Mesenchymal stem cell (in vitro differentiated cells and primary cell): Measurements from ENCODE around the gene SLC35G2. TPM values are rescaled to one million over a fixed set of nuclear protein-coding genes. Genes with fewer than 3 reads are reported as not detected.

Source experiments
- DNase-seq: peaks from one replicate; pipeline ENCODE4 v3.0.0-alpha.2; 2013
- H2AFZ ChIP-seq: one replicate; pipeline ENCODE4 v1.6.1; 2013; ENCODE audit warnings: low read depth, mild to moderate bottlenecking, control low read depth, inconsistent platforms, low read length, moderate library complexity
- H2AK5ac ChIP-seq: 2 replicates; pipeline ENCODE4 v1.6.1; 2013; ENCODE audit warnings: low read length, moderate library complexity, mild to moderate bottlenecking, inconsistent platforms; ENCODE audit not compliant: severe bottlenecking
- H2BK120ac ChIP-seq: one replicate; pipeline ENCODE4 v1.6.1; 2013; ENCODE audit warnings: low read depth, mild to moderate bottlenecking, inconsistent platforms, low read length, moderate library complexity
- H2BK12ac ChIP-seq, 2 experiments: one replicate each; pipeline ENCODE4 v1.6.1; 2013; ENCODE audit warnings: inconsistent platforms in 2 of 2, low read length in 2 of 2, mild to moderate bottlenecking in 2 of 2, moderate library complexity in 2 of 2, control low read depth in 1 of 2
- H2BK15ac ChIP-seq: one replicate; pipeline ENCODE4 v1.6.1; 2013; ENCODE audit warnings: mild to moderate bottlenecking, low read depth, inconsistent platforms; ENCODE audit not compliant: poor library complexity, severe bottlenecking
- H2BK5ac ChIP-seq: 2 replicates; pipeline ENCODE4 v1.6.1; 2013; ENCODE audit warnings: low read depth, mild to moderate bottlenecking, low read length, control low read depth, inconsistent platforms; ENCODE audit not compliant: poor library complexity, severe bottlenecking
- H3K14ac ChIP-seq, 2 experiments: one replicate each; pipeline ENCODE4 v1.6.1; 2013; ENCODE audit warnings: inconsistent platforms in 2 of 2, low read length in 2 of 2, control low read depth in 1 of 2, mild to moderate bottlenecking in 1 of 2, moderate library complexity in 1 of 2
- H3K18ac ChIP-seq, 2 experiments: one replicate each; pipeline ENCODE4 v1.6.1; 2013; ENCODE audit warnings: inconsistent platforms in 2 of 2, low read length in 2 of 2, control low read depth in 1 of 2, low read depth in 1 of 2, mild to moderate bottlenecking in 1 of 2
- H3K23ac ChIP-seq, 2 experiments: one replicate each; pipeline ENCODE4 v1.6.1; 2013; ENCODE audit warnings: inconsistent platforms in 2 of 2, low read length in 2 of 2, mild to moderate bottlenecking in 2 of 2, moderate library complexity in 2 of 2, control low read depth in 1 of 2
- H3K27ac ChIP-seq: 2 replicates; pipeline ENCODE4 v1.5.1; 2013; ENCODE audit warnings: mild to moderate bottlenecking, moderate library complexity, low read length, control low read depth, inconsistent platforms; ENCODE audit not compliant: poor library complexity, severe bottlenecking
- H3K27me3 ChIP-seq, 2 experiments: 2 replicates each; pipeline versions ENCODE4 v1.6.1 to v1.7.0; 2013; ENCODE audit warnings: low read length in 2 of 2, mild to moderate bottlenecking in 2 of 2, moderate library complexity in 2 of 2, control low read depth in 1 of 2, inconsistent platforms in 1 of 2; ENCODE audit not compliant: control insufficient read depth in 1 of 2, insufficient read depth in 1 of 2
- H3K36me3 ChIP-seq, 2 experiments: 2 replicates each; pipeline versions ENCODE4 v1.6.1 to v1.7.0; 2013; ENCODE audit warnings: low read length in 2 of 2, control low read depth in 1 of 2, inconsistent platforms in 1 of 2, low read depth in 1 of 2, mild to moderate bottlenecking in 1 of 2; ENCODE audit not compliant: insufficient read depth in 2 of 2, control insufficient read depth in 1 of 2
- H3K4ac ChIP-seq, 2 experiments: one replicate each; pipeline ENCODE4 v1.6.1; 2013; ENCODE audit warnings: inconsistent platforms in 2 of 2, low read length in 2 of 2, mild to moderate bottlenecking in 2 of 2, moderate library complexity in 2 of 2, control low read depth in 1 of 2, low read depth in 1 of 2
- H3K4me1 ChIP-seq: 2 replicates; pipeline ENCODE4 v1.6.1; 2013; ENCODE audit warnings: low read depth, low read length, control low read depth; ENCODE audit not compliant: control insufficient read depth, insufficient read depth
- H3K4me2 ChIP-seq: 2 replicates; pipeline ENCODE4 v1.6.1; 2013; ENCODE audit warnings: low read length, mild to moderate bottlenecking, inconsistent platforms; ENCODE audit not compliant: poor library complexity, severe bottlenecking
- H3K4me3 ChIP-seq, 2 experiments: 2 replicates each; pipeline versions ENCODE4 v1.5.1 to v1.7.0; 2013; ENCODE audit warnings: low read length in 2 of 2, mild to moderate bottlenecking in 2 of 2, control low read depth in 1 of 2, low read depth in 1 of 2; ENCODE audit not compliant: insufficient read depth in 1 of 2
- H3K79me1 ChIP-seq: replicated peaks from 2 replicates; pipeline ENCODE4 v1.6.1; 2013; ENCODE audit warnings: mild to moderate bottlenecking, control low read depth, low read length, inconsistent platforms; ENCODE audit not compliant: poor library complexity, severe bottlenecking
- H3K9ac ChIP-seq: 2 replicates; pipeline ENCODE4 v1.7.0; 2013; ENCODE audit warnings: mild to moderate bottlenecking, low read length, moderate library complexity
- H3K9me3 ChIP-seq: 2 replicates; pipeline ENCODE4 v1.7.0; 2013; ENCODE audit warnings: mild to moderate bottlenecking, low read length; ENCODE audit not compliant: control insufficient read depth
- H4K8ac ChIP-seq: one replicate; pipeline ENCODE4 v1.6.1; 2013; ENCODE audit warnings: inconsistent platforms, mild to moderate bottlenecking, low read length, moderate library complexity
- H4K91ac ChIP-seq: one replicate; pipeline ENCODE4 v1.6.1; 2013; ENCODE audit warnings: mild to moderate bottlenecking, low read length, inconsistent platforms
- WGBS: methylation state at CpG from one replicate; pipeline ENCODE4 v1.1.7; 2013; ENCODE audit warnings: mixed read lengths; 5-methylcytosine and 5-hydroxymethylcytosine counted together
- polyA plus RNA-seq, 2 experiments: library from polyadenylated mRNA; stranded (reverse); fragments of 200-250 nt; gene quantifications; one replicate each; pipeline ENCODE4 v1.2.3, GENCODE V29; 2013

Gene SLC35G2
- 7.1 TPM for polyA plus RNA-seq (2013, experiment 1 of 2)
- polyA plus RNA-seq (2013, experiment 2 of 2), result 7.6 TPM

DNA sequence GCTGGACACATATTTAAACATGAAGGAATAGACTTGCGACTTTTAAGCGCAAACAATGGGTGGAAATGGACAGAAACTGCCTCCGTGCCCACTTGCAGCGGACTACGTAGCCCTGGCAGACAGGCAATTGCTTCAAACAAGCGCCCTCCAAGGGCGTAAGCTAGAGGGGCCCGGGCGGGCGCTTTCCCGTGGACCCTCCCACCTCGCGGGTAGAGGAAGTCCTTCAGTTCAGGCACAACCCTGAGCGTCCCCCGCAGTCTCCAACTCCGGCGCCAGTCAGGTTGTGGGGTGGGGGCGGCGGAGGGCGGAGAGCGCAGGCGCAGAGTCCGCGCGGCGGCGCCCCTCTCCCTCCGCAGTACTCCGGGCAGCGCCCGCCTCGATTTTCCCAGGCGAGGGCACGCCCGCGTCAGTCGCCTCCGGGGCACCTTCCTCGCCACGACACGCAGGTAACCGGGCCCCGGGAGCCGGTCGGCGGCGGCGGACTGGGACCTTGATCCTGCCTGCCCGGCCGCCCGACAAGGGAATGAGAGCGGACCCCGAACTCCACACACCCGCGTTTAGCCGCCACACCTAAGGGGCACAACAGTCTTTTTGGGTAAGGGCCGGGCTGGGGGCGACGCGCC lies at the start of gene SLC35G2:
TSS of gene SLC35G2 (plus strand) at position 358 of the 623 bp plus-strand sequence. CDS start 35,335 bp downstream, outside the sequence.
- peak within 1 kb of the TSS; percentile 28 to 89 for H3K4ac ChIP-seq
- no peaks in the 10 kb centered on the region for H3K36me3 ChIP-seq
- peak within 1 kb of the TSS; percentile 98 for H3K4me2 ChIP-seq
- H2AFZ ChIP-seq, result peak within 1 kb of the TSS; percentile 83
- H2BK120ac ChIP-seq, result peak within 1 kb of the TSS; percentile 94
- peak within 1 kb of the TSS; percentile 41 for H3K27ac ChIP-seq
- peak within 1 kb of the TSS; percentile 66 for H4K8ac ChIP-seq
- peak within 1 kb of the TSS; percentile 76 for H4K91ac ChIP-seq
- H3K14ac ChIP-seq, result peak within 1 kb of the TSS in 1 of 2 experiments; percentile 83
- peaks cover 3% of the 10 kb centered on the region for H3K79me1 ChIP-seq
- peak within 1 kb of the TSS; percentile 77 to 83 for H3K4me3 ChIP-seq
- H3K23ac ChIP-seq, result peak within 1 kb of the TSS in 1 of 2 experiments; percentile 16
- H3K9ac ChIP-seq, result peak within 1 kb of the TSS; percentile 95
- peak; percentile 61 for DNase-seq
- H2BK5ac ChIP-seq, result peak within 1 kb of the TSS; percentile 11
- H3K27me3 ChIP-seq, result no peaks in the 10 kb centered on the region
- peak within 1 kb of the TSS; percentile 18 to 67 for H2BK12ac ChIP-seq
- 0% methylated on average over 40 of the region's 60 CpGs for WGBS
- no peak within 1 kb of the TSS for H2AK5ac ChIP-seq
- peak within 1 kb of the TSS; percentile 86 to 89 for H3K18ac ChIP-seq
- H3K9me3 ChIP-seq, result peaks cover 2% of the 10 kb centered on the region
- H2BK15ac ChIP-seq, result peak within 1 kb of the TSS; percentile 66
- H3K4me1 ChIP-seq, result peaks cover 13% of the 10 kb centered on the region

DNA sequence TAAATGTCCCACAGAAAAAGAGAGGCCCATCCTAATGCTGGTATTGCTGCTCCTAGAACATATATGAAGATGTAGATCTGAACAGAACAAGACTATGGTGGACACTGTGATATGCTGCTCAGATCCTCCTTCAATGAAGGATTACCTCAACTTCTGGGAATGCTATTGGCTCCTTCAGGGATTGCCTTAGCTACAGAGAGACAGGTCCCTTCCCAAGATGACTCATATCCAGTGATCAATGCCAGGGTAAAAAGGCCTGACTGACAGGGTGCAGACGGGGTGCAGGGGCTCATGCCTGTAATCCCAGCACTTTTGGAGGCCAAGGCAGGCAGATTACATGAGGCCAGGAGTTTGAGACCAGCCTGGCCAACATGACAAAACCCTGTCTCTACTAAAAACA lies 46.2 kb upstream of the SLC35G2 start:
- no peak overlapping the region for H2BK15ac ChIP-seq
- no peak overlapping the region for H3K18ac ChIP-seq
- H3K27me3 ChIP-seq, result no peaks in the 10 kb centered on the region
- no peak overlapping the region for H3K4me2 ChIP-seq
- no peak overlapping the region for H4K8ac ChIP-seq
- WGBS, result 20% methylated on average over 1 of the region's 1 CpG
- H3K36me3 ChIP-seq, result no peaks in the 10 kb centered on the region
- no peak overlapping the region for H3K4me3 ChIP-seq
- H3K9me3 ChIP-seq, result no peaks in the 10 kb centered on the region
- peak; percentile 29 for DNase-seq
- H3K4me1 ChIP-seq, result no peaks in the 10 kb centered on the region
- H2BK12ac ChIP-seq, result no peak overlapping the region
- no peak overlapping the region for H2BK5ac ChIP-seq
- H2AFZ ChIP-seq, result no peak overlapping the region
- H2AK5ac ChIP-seq, result no peak overlapping the region
- H3K27ac ChIP-seq, result no peak overlapping the region
- no peak overlapping the region for H4K91ac ChIP-seq
- no peak overlapping the region for H2BK120ac ChIP-seq
- H3K14ac ChIP-seq, result no peak overlapping the region
- H3K4ac ChIP-seq, result no peak overlapping the region
- H3K23ac ChIP-seq, result no peak overlapping the region
- H3K9ac ChIP-seq, result no peak overlapping the region
- no peaks in the 10 kb centered on the region for H3K79me1 ChIP-seq

DNA sequence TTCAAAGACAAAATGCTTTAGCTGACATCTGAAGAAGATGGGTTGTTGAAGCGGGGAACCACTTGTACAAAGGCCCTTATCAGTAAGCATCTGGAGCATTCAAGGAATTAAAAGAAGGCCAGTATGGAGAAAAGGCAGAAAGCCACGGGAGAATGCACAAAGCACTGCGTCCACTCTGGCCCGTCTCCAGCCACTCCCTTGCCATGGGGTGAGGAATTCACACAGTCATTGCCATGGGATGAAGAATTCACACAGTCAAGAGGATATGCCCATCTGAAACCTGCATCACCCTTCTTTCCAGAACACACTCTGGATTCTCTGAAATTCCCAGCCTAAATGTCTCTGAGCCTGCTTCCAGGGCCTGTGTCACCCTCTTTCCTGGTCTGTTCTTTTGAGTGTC lies 40.1 kb upstream of the SLC35G2 start:
- 46% methylated on average over 4 of the region's 4 CpGs for WGBS
- Histone ChIP-seq H3K4me2 (no peak overlapping the region), H3K4me3 (no peak overlapping the region), H2AK5ac (no peak overlapping the region), H3K9ac (no peak overlapping the region), H3K9me3 (no peaks in the 10 kb centered on the region), H2BK15ac (no peak overlapping the region), H2BK5ac (peak overlapping the region; percentile 63), H2BK12ac (peak overlapping the region; percentile 72 to 81), H2BK120ac (no peak overlapping the region), H4K8ac (peak overlapping the region; percentile 12), H3K27me3 (no peaks in the 10 kb centered on the region), H3K79me1 (no peaks in the 10 kb centered on the region), H3K36me3 (no peaks in the 10 kb centered on the region), H3K23ac (no peak overlapping the region), H3K14ac (peak overlapping the region in 1 of 2 experiments; percentile 88), H4K91ac (no peak overlapping the region), H3K27ac (peak overlapping the region; percentile 56), H3K18ac (peak overlapping the region; percentile 48 to 62), H3K4me1 (peaks cover 7% of the 10 kb centered on the region), H3K4ac (peak overlapping the region in 1 of 2 experiments; percentile 15), H2AFZ (peak overlapping the region; percentile 11)
- DNase-seq, result no peak

GRCh38 chr3:136780741-136781140 lies 38.2 kb upstream of the SLC35G2 start:
- no peak overlapping the region for H2BK15ac ChIP-seq
- H4K91ac ChIP-seq, result no peak overlapping the region
- H2BK5ac ChIP-seq, result no peak overlapping the region
- WGBS, result 99% methylated on average over 4 of the region's 4 CpGs
- no peak overlapping the region for H2BK12ac ChIP-seq
- no peaks in the 10 kb centered on the region for H3K36me3 ChIP-seq
- H2AK5ac ChIP-seq, result no peak overlapping the region
- no peak overlapping the region for H3K18ac ChIP-seq
- H3K79me1 ChIP-seq, result no peaks in the 10 kb centered on the region
- peaks cover 7% of the 10 kb centered on the region for H3K4me1 ChIP-seq
- H3K23ac ChIP-seq, result no peak overlapping the region
- H3K4me2 ChIP-seq, result no peak overlapping the region
- no peaks in the 10 kb centered on the region for H3K9me3 ChIP-seq
- no peak overlapping the region for H3K9ac ChIP-seq
- H3K14ac ChIP-seq, result no peak overlapping the region
- H4K8ac ChIP-seq, result no peak overlapping the region
- no peak overlapping the region for H2BK120ac ChIP-seq
- no peak overlapping the region for H2AFZ ChIP-seq
- H3K27ac ChIP-seq, result no peak overlapping the region
- H3K4me3 ChIP-seq, result no peak overlapping the region
- no peak overlapping the region for H3K4ac ChIP-seq
- no peak for DNase-seq
- H3K27me3 ChIP-seq, result no peaks in the 10 kb centered on the region
